Prostate gland (tissue), 2 donors: ENCODE measurements around the gene MAN2B1.

Experiments
- POLR2A ChIP-seq: fragments of 450-650 bp; IDR thresholded peaks from one replicate; pipeline ENCODE4 v1.6.1; 2016; ENCODE audit warnings: antibody characterized with exemption, mild to moderate bottlenecking
- POLR2AphosphoS5 ChIP-seq: sonication (generic); formaldehyde crosslinking; IDR thresholded peaks from one replicate; pipeline ENCODE4 v1.6.1; 2017; ENCODE audit warnings: antibody characterized with exemption
- TF ChIP-seq, protein P1 (sequence below), 4 experiments: fragments of 200-600 bp in 2 of 4; fragments of 450-650 bp in 2 of 4; sonication (generic) in 2 of 4; IDR thresholded peaks; 1 replicate in 3 of 4; 2 replicates in 1 of 4; pipeline ENCODE4 v1.5.1; 2016 to 2019; ENCODE audit warnings: antibody characterized with exemption in 4 of 4, mild to moderate bottlenecking in 2 of 4, moderate library complexity in 2 of 4

DNA sequence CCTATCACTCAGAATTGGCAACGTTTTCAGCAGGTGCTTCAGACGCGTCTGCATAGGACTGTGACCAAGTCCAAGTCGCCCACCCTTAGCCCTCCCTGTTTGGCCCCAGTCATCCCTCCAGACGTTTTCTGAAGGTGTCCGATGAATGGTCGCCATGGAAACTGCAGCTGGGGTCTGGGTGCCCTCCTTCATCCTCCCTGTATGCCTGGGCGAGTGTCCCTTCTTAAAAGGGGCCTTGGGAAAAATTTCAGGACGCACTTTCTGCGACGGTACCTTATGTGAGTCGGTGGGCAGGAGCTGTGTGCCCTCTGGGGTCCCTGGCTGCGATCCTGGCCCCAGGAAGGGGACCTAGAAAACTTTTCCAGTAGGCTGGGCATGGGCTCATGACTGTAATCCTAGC lies 25.1 kb downstream of the MAN2B1 start:
- TF ChIP-seq POLR2AphosphoS5, result no peak
- TF ChIP-seq, protein P1, sequence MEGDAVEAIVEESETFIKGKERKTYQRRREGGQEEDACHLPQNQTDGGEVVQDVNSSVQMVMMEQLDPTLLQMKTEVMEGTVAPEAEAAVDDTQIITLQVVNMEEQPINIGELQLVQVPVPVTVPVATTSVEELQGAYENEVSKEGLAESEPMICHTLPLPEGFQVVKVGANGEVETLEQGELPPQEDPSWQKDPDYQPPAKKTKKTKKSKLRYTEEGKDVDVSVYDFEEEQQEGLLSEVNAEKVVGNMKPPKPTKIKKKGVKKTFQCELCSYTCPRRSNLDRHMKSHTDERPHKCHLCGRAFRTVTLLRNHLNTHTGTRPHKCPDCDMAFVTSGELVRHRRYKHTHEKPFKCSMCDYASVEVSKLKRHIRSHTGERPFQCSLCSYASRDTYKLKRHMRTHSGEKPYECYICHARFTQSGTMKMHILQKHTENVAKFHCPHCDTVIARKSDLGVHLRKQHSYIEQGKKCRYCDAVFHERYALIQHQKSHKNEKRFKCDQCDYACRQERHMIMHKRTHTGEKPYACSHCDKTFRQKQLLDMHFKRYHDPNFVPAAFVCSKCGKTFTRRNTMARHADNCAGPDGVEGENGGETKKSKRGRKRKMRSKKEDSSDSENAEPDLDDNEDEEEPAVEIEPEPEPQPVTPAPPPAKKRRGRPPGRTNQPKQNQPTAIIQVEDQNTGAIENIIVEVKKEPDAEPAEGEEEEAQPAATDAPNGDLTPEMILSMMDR (IDR thresholded peaks at IDR 0.05), result no peak
- TF ChIP-seq POLR2A, result no peak
